GM21360 (cell line): ENCODE data around the gene TDRD12.

Experiments used
- ATAC-seq: cut with Tn5 transposase; IDR thresholded peaks from one replicate; pipeline ENCODE4 v1.9.1; 2021; ENCODE audit warnings: mild to moderate bottlenecking, moderate library complexity; ENCODE audit not compliant: unreplicated experiment

TDRD12 gene, protein sequence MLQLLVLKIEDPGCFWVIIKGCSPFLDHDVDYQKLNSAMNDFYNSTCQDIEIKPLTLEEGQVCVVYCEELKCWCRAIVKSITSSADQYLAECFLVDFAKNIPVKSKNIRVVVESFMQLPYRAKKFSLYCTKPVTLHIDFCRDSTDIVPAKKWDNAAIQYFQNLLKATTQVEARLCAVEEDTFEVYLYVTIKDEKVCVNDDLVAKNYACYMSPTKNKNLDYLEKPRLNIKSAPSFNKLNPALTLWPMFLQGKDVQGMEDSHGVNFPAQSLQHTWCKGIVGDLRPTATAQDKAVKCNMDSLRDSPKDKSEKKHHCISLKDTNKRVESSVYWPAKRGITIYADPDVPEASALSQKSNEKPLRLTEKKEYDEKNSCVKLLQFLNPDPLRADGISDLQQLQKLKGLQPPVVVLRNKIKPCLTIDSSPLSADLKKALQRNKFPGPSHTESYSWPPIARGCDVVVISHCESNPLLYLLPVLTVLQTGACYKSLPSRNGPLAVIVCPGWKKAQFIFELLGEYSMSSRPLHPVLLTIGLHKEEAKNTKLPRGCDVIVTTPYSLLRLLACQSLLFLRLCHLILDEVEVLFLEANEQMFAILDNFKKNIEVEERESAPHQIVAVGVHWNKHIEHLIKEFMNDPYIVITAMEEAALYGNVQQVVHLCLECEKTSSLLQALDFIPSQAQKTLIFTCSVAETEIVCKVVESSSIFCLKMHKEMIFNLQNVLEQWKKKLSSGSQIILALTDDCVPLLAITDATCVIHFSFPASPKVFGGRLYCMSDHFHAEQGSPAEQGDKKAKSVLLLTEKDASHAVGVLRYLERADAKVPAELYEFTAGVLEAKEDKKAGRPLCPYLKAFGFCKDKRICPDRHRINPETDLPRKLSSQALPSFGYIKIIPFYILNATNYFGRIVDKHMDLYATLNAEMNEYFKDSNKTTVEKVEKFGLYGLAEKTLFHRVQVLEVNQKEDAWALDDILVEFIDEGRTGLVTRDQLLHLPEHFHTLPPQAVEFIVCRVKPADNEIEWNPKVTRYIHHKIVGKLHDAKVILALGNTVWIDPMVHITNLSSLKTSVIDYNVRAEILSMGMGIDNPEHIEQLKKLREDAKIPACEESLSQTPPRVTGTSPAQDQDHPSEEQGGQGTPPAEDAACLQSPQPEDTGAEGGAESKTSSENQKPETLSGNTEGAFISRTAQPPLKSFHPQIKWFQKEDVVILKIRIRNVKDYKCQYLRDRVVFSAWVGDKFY (N-terminal part only)

DNA sequence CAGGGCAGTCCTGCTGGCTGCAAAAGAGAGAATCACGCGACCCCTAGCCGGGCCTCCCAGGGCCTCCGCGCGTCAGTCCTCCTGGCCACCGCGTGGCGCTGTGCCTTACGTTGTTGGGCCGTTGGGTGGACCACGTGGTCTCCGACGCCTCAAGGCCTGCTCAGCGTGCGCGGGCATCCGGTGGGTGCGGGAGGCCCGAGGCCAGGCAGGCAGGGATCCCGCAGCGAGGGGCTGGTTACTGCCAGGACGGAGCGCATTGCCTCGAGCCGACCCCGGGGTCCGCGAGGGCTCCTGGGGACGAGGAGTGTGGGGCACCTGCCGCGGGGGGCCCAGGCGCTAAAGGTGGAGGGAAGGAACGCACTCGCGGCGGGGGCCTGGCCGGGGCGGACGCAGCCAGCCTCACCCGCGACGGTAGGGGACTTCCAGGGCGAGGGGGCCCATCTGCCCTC, at the start of gene TDRD12:
Gene TDRD12 (plus strand): TSS at position 157 of the 449 bp plus-strand sequence. CDS start 306 bp downstream, outside the sequence.
- ATAC-seq: no peak

DNA sequence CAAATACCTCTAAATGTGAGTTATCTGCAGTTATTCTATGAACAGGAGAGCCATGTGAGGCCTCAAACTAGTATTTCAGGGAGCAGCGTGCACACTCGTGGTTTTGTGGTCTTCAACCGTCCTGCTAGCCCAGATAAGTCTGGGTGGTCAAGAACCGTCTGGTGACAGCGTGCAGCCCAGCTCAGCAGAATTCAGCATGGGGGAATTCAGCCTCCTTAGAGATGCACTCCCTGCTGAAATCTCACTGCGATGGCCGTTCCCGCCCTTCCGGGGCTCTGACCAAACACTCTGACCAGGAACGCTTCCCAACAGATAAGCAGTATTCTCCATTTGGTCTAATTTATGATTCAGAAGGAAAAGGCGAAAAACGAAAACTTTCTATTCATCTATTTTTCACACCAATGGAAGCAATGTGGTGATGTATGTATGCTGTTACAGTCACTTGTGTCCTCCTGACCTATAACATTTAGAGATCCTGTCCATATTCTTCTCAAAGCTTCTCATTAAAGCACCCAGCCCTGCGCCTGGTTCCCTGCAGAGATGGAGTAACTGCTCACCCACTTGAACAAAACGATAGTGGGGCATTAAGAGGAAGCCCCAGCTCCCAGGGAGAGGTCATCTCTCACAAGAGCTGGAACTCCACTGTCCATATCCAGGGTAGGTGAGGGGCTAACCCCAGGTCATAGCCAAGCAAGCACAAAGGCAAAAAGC, 47.5 kb upstream of the TDRD12 start:
- ATAC-seq: no peak

DNA sequence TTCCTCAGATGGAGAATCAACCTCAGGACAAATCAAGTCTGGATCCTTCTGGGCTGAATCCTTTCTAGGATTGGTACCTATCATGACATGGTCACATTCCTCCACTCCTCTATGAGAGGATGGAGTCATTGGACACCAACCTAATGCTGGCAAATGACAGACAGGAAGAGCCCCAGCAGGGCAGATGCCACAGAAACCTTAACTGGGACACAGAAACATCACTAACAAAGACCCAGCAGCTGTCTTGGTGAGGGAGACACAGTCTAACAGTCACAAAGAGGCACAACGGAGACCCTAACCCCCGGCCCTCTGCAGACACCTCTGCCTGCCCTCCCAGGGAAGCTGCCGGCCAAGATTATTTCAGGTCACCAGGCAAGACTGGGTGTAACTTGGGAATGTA, 46.7 kb upstream of the TDRD12 start:
- ATAC-seq: no peak

DNA sequence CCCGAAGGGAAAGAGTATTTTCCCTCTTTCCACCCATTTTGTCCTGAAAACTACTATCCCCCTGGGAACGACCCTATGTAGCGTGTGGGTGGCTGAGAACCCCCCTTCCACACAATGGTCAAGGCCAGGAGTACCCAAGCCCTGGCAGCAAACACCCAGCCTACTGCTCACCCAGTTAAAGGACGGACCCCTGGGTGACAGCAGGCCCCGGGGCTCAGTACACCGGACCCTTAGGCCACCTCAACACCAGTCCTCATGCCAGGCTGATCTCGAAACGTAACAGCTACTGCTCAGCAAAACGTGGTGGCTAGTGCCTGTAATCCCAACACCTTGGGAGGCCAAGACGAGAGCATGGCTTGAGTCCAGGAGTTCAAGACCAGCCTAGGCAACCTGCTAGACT, 46.0 kb upstream of the TDRD12 start:
- ATAC-seq: no peak

DNA sequence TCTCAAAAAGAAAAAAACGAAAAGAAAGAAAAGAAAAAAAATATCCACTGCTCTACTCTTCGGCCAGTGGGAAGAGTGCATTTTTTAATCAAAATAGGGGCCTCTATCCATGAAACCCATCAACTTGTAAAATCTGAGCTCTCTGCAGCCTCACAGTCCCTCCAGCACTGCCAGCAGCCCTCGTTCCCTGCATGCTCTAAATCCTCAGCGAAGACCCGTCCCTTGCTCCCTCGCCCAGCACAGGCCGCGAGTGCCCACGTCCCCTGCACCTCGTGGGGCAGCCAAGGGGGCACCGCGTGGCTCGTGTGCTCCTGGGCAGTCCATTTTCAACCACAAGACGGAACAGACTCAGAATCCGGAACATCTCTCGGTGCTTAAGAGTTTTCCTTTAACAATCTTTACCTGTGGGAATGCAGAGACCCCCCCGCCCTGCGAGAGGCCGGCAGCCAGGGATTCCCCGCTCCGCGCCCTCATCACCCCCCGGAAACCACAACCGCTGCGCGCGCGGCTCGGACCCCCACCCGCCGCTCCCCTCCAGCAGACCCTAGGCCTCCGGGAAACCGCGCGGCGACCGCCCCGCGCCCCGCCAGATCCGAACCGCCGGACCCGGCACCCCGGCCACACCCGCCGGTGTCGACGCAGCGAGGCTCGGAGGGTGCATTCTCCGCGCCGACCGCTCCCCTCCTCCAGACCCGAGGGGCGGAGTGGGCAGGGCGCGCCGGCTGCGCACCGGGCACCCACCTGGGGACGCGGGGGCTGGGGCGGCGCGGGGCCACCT, 45.2 kb upstream of the TDRD12 start:
- no peak for ATAC-seq

DNA sequence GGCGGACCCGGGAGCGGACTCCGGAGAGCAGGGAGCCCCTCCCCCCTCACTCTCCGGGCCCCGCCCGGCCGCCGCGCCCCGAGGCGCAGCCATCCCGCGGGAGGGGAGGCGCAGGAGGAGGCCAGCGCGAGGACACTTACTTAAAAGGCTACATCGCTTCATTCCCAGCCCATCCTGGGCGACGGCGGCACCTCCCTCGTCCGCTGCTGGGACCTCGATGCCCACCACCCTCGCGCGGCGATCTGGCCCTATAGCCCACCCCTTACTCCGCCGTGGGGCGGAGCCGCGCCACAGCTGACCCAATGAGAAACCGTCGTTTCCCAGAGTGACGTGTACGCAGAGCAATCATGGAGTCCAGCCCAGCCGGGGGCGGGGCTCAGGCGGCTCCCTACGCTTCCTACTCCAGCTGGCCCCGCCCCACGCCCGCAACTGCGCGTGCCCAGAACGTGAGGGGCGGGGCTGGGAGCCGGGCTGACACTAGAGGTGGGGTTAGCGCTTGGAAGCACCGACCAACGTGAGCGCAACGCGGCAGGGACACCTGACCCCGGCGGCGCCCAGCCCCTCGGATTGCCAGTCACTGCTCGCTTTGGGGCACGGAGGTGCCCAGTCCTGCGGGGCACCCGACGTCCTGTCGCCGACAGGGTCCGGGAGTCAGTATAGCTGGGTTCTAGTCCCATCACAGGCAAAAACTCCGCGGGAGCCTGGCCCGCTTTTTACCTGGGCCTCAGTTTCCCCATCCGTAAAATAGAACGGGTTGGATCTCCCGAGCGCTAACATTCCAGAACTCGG, 44.4 kb upstream of the TDRD12 start, which contains the start of gene ANKRD27:
Gene ANKRD27 (minus strand): TSS at position 250 of the 789 bp plus-strand sequence. CDS start 16,165 bp downstream, outside the sequence.
- peak; percentile 97 for ATAC-seq

DNA sequence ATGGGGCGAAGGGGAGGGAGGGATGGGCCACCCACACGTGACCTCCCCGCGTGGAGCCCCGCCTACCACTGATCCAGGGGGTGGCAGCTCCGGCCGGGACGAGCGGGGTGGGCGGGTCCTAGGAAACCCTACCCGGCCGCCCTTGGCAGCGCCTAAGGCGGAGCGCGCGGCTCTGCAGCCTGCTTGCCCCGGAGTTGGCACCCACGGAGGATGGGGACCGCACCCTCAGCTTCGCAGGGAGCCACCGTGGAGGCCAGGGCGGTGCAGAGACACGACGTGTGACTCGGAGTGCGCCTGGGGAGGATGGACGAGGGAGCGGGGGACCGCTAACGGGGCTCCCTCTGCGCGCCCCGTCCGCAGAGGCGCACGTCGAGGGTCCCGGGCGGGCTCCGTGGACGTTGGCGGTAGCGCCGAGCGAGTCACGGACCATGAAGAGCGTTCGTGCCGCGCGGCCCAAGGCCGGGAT, 43.8 kb upstream of the TDRD12 start, which contains the start of gene RGS9BP:
Gene RGS9BP (plus strand): TSS at position 129 of the 466 bp plus-strand sequence. CDS start 416 bp downstream, outside the sequence.
- ATAC-seq: peak; percentile 20

DNA sequence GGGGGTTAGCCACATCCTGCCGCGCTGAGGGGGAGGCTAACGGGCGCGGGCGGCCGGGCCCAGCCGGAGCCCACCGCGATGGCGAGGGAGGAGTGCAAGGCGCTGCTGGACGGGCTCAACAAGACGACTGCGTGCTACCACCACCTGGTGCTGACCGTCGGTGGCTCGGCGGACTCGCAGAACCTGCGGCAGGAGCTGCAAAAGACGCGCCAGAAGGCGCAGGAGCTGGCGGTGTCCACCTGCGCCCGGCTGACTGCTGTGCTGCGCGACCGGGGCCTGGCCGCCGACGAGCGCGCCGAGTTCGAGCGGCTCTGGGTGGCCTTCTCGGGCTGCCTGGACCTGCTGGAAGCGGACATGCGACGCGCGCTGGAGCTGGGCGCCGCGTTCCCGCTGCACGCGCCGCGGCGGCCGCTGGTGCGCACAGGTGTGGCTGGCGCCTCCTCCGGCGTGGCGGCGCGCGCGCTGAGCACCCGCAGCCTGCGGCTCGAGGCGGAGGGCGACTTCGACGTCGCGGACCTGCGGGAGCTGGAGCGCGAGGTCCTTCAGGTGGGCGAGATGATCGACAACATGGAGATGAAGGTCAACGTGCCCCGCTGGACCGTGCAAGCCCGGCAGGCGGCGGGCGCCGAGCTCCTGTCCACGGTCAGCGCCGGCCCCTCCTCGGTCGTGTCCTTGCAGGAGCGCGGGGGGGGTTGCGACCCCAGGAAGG, 43.2 kb upstream of the TDRD12 start:
- ATAC-seq: no peak

DNA sequence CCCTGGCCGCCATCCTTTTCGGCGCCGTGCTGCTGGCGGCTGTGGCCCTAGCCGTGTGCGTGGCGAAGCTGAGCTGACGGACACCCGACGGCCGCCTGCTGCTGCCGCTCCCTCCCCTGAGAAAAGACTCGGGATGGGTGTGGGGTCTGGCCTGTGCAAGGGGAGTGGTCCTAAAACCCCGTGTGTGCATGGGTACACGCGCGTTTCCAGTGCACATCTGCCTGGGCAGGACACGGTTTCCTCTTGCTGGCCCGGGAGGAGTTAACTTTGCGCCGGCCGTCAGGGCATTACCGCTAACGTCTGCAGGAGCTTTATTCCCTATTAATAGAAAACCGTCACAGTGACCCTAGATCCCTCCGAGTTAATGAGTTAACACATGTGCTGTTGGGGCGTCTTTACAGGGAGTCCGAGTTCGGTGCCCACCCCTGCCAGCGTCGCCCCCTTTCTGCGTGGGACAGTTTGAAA, 42.6 kb upstream of the TDRD12 start:
- ATAC-seq: no peak

DNA sequence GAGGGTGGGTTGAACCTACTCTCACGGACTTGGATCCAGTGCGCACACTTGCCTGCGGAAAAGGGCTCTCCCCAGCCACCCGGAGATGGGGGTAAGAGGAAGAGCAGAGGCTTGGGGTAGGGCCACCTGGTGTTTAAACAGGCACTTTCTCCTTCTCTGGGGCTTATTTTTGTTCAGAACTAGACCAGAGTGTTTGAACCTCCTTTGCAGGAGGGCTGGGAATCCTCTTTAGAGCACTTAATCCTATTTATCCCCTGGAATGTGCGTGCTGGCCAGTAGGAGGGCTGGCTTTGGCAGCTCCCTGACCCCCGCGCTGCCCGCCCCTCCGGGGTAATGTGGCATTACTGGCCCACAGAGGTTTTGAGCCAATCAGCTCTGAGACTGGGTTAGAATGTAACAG, 41.9 kb upstream of the TDRD12 start:
- no peak for ATAC-seq

DNA sequence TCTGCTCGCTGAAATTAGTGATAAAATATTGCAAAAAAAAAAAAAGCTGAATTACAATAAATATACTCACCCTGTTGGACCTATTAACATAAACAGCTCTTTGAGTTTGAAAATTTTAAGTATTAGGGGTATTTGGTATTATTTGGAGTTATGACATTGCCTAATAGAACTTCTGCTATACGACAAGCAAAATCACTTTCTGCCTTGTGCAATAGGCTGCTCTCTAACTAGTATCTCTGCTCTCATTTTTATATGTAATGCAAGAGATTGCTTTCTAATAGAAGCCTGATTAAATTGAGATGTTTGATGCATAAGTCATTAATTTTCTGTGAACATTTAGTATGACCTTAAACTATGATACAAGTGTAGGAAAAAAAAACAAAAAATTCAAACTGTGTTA, 38.6 kb upstream of the TDRD12 start:
- no peak for ATAC-seq

DNA sequence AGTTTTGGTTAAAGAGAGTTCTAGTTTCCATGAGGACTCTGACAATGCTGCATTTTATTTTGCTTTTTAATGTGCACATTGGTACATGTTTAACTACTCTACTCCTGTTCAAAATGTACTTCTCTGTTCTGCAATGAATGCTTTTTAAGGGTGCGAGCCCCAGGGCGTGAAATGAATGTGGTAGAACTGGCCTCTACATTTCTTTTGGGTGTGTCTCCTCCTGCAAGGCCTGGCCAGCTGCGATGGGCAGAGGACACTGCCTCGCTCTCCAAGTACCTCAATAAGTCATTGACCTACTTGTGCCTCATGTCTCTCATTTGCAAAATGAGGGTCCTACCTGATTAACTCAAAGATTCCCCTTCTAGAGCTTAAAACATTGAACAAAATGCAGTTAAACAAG, 37.2 kb upstream of the TDRD12 start:
- no peak for ATAC-seq

DNA sequence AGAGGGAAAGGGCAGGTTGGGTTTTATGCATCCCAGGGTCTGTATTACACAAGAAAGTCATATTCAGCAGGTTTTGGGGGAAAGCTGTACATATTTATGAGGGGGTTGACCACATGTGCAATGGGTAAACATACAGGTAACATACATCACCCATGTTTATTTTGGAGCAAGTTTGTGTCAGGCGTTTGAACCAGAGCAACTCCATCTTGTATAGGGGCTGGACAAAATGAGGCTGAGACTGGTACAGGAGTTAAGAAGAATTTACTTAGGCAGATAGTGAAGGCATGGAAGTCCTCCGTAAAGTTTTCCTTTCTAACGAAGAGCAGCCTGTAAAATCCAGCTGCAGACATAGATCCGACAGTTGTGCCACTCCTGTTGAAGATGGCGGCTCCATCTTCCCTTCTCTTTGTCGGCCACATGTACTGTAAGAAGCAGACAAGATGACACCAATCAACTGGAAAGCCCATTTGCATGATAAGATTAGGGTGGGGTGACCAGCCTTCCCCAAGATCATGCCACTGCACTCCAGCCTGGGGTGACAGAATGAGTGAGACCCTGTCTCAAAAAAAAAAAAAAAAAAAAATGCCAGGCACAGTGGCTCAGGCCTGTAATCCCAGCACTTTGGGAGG, 32.6 kb upstream of the TDRD12 start:
- ATAC-seq: no peak

DNA sequence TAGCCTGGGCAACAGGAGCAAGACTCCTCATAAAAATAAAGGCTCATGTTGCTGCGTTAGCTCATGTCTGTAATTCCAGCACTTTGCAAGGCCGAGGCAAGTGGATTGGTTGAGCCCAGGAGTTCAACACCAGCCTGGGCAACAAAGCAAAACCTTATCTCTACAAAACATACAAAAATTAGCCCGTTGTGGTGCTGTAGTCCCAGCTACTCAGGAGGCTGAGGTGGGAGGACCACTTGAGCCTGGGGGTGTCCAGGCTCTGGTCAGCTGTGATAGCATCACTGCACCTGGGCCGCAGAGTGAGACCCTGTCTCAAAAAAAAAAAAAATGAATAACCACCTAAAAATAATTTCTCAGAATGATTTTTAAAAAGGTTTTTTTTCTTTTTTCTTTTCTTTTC, 31.9 kb upstream of the TDRD12 start:
- no peak for ATAC-seq

DNA sequence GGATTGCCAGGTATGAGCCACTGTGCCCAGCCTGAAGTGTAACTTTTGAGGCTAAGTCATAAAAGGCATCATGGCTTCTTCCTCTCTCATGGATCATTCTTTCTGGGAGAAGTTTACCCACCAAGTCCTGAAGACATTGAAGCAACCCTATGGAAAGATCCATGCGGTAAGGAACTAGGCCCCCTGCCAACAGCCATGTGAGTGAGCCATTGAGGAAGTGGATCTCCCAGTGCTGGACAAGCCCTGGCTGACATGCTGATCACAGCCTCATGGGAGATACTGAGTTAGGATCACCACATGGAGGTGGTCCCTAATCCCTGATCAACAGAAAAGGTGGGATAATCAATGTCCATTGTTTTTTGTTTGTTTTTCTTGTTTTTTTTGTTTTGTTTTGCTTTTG, 31.3 kb upstream of the TDRD12 start:
- ATAC-seq: no peak

DNA sequence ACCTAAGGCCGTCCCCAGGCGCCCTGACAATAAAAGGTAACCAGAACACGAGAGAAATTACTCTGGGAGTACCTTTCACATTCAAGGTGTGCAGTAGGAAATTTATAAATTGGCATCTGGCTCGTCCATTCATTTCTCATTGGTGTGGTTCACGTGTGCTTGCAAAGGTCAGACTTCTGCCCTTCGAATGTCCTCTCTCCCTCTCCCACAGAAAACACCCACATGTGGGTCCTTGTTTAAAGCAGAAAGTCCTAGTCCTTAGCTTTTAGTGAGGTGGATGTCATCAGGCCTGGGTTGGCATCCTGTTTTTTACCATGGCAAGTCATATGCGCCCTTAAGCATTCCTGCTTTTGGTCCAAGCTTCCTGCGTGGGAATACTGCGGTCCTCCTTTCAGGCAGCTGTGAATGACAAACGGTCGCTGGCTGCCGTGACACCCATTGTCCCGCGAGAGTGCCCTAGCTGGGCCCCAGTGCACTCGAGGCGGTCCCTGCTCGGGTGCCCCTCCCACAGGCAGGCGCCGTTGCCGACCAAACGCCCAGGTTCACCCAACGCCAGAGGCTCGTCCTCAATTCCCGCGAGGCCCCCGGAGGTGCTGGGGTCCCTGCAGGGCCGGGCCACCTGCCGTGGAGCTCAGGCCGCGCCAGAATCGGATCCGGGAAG, 28.1 kb upstream of the TDRD12 start, which contains the start of gene NUDT19:
Gene NUDT19 (plus strand): TSS at position 531 of the 661 bp plus-strand sequence. CDS start 140 bp downstream, outside the sequence.
- peak; percentile 93 for ATAC-seq
